GDM1 (cell line): ENCODE data around the gene PPARGC1A.

Source experiments
- DNase-seq: peaks from one replicate; lab custom pipeline; 2025; lab: John Stamatoyannopoulos, UW

The PPARGC1A gene

DNA sequence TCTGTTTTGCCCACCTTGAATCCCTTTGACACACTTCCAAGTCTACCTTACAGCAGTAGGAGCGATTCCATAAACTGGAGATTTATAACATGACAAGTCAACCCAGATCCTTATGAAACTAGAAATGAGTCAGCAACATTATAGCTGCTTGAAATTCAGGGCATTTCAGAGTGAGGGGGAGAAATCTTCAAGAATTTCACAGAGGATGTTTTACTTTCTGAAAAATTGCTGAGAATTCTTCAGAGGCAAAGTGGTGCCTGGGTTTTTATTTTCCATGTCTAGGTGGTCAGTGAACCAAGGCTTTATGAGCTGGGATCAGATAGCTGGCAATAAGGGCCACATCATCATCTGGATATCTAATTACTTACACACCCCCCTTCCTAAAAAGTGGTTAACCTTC, 119.8 kb downstream of the PPARGC1A start:
- DNase-seq = no peak

DNA sequence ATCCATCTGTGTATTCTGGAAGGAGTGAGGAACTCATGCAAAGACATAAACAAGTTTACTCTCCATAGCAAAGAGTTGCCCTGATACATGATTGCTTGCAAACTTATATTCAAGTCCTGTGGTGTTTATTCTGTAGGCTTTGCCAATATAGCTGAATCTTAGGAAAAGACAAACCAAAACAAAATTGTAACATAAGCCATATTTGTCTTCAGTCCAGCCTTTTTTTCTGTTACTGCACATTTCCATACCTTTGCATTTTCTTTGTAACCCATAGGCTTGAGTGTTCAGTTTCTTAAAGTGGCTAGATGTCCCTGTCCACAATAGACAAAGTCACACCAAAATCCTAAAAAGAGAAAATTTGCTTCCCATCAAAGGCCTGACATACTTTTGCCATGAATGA, 120.4 kb downstream of the PPARGC1A start:
- DNase-seq = no peak

DNA sequence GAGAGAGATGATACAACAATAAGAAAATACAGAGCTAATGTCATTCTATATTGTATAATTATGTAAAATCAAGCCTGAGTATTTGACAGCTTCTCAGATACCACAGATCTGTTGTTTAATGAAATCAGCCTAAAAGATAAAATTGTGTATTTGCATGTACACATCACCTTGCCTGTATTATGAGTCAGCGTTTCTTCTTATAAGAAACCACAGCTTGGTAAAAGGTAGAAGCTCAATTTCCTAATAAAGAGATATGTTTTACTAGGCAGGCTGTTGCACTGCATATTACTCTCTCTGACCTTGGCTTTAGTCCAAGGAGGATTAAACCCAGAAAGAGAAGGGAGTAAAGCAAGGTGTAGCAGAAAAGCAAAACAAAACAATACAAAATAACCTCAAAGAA, 121.3 kb downstream of the PPARGC1A start:
- DNase-seq = no peak

DNA sequence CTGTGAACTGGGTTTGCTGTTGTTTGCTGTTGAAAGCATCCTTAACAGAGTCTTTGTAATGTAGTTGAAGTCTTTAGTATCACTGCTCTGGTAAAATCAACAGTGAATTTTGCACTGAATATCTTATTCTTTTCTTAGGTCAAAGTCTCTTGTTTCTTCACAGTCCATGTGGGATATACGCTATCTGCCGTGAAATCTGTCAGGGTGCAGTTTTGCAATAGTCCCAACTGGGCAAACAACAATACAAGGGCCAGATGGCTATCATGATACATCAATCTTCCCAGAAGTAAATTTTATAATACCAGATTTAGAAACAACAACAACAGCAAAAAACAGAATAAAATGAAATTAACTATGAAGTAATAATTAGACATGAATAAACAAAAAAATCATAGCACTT, 123.5 kb downstream of the PPARGC1A start:
- DNase-seq = no peak

DNA sequence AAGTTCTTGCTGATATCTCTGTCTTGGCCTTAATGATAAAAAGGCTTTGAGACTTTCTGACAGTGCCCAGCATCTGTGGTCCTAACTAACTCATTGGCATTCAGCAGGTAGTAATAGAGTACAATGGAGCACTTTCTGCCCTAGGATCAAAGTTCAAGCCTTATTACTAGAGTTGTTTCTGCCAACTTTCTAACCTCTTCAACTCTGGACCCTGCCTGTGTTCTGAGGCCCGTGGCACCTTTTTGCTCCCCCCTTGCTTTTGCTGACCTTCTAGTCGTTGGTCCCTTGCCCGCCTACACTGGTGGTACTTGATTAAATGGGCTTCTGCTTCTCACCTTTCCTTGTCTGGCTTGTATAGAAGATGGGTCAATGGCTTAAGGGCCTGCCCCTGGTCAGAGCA, 126.3 kb downstream of the PPARGC1A start:
- no peak for DNase-seq

DNA sequence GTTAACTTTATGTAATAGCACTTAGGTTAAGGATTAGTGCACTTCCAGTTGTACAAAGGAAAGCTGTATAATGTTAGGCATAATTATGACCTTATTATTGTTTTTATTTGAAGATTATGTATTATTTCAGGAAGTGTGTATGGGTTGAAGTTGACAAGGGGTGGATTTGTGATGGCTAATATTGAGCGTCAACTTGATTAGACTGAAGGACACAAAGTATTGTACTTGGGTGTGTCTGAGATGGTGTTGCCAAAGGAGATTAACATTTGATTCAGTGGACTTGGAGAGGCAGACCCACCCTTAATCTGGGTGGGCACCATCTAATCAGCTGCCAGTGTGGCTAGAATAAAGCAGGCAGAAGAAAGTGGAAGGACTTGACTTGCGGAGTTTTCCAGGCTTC, 127.3 kb downstream of the PPARGC1A start:
- DNase-seq = no peak

DNA sequence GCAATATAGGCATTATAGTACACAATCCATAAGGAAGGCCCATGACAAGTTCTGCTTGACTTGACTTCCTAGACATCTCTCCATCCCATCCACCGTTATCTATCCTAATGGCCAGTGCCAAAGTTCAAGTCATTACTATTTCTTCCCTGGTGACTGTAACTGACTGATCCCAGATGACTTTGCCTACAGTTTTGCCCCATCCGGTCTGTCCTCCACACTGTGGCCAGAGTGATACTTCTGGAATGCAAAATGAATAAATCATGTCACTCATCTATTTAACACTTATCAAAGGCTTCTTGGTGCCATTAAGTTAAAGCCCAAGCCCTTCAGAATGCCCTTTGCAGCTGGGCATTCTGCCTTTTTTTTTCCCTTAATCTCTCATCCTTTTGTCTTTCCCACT, 130.8 kb downstream of the PPARGC1A start:
- no peak for DNase-seq

DNA sequence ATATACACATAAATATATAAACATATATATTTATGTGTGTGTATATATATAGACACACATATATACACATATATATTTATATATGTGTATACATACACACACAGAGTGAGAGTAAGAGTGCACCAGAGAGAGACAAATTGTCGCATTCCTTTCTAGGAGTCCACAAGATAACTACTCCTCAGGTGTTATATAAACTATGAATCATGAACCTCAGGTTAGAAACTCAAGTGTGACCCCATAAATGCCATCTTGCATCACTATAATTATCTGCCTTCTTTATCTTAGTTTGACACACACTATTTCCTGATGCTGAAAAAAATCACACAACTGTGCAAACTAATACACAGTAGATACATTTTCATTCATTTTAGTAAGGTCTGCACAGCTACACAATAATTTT, 135.2 kb downstream of the PPARGC1A start:
- DNase-seq = no peak

DNA sequence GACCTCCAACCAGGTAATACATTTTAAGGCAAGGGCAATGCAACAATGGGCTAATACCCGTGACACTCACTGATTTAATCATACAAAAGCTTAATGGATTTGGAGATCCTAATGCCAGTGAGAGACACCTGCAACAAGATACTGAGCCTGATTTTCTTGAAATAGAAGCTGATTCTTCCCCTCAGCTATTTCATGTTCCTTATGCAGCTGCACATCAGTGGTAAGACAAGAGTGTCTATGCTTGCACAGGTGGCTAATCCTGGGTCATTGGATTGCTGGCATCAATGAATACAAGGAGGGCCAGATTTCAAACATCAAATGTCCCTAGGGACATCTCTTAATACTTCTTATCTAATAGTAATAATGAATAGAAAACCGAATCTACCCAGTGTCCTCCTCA, 139.7 kb downstream of the PPARGC1A start:
- DNase-seq = no peak

DNA sequence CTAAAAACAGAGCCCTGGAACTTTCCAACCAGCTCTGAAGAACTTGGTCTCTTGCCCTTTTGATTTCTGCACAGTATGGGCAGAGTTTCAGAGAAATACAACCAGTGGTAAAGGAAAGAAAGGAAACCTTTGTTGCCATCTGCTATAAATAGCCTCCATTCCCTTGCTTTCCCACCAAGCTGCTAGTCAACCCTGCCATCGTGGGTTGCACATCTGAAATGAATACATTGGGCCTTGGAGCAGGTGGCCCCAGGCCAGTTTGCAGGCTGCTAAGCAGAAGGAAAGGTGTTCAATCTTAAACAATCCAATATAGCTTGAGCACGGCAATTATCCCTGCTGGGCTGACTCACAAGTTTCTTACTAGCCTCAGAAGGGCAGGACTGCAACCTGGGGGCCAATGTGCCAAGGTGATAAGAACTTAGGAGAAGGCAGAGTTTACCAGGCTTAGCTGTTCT, 142.5 kb downstream of the PPARGC1A start:
- DNase-seq = no peak

DNA sequence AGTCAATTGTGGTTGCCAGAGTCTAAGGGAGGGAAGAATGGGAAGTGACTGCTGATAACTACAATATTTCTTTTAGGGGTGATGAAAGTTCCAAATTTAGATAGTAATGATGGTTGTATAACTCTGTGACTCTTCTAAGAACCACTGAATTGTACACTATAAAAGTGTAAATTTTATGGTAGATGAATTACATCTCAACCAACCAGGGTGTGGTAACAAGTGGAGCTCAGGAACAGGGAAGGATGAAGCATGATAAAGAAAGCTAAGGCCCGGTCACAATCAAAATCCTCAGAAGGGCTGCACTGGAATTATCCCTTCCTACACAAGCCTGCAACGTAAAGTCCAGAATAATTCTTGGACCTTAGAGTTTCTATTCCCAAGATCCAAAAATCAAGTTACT, 143.2 kb downstream of the PPARGC1A start:
- DNase-seq = no peak

DNA sequence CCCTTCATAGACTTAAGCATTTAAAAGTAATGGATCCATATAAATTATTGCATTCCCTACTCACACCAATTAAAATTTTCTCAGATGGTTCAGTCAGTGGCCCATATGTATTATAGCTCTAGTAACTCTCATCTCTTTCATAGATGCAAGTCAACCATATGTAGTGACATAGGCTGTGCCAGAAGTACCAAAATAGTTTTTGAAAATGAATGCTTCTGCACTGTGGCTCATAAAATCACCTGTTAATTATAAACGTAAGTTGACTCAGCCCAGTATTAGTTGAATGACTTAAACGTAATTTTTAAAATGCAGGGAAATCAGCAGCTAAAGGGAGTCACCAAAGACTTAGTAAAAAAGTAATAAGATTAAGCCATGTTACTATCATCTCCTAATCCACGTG, 143.8 kb downstream of the PPARGC1A start:
- no peak for DNase-seq

DNA sequence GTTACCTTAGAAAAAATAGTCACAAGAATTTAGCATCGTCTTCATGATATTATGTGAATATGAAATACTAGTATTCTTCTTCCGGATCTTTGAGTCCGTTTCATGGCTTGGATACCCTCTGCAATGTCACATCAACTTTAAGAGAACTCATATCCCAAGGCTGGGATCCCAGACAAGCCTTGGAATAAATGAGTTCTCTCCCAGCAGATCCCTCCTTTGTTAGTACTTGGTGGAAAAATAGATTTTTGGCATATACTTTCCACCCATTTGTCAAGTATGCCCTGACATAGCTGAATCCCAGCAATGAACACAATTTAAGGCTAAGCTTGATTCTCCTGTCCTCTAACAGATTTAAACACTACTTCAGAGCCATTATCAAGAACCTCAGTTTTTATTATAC, 144.5 kb downstream of the PPARGC1A start:
- DNase-seq = no peak
